ENCODE results near the gene DTX4.
"Not testable (repeated sequence)": the region's sequence is repeated elsewhere in the genome, so short reads cannot be mapped to it uniquely, and the experiment has no call there.

DTX4 gene

GRCh38 chr11:59171508-59172322 lies at the start of gene DTX4:
TSS of gene DTX4 (plus strand) at chr11:59172132. CDS start at chr11:59172596, 464 bp downstream.
- H3K36me3 ChIP-seq (ENCODE audit: control insufficient read depth in 2 of 2, insufficient read depth in 2 of 2, low read length in 2 of 2): no peaks in the 10 kb centered on the region
- peaks cover 0 to 4% of the 10 kb centered on the region in 2 donors for H3K27me3 ChIP-seq (ENCODE audit: control insufficient read depth in 1 of 2, insufficient read depth in 2 of 2, low read length in 2 of 2)
- H3K4me3 ChIP-seq (ENCODE audit: low read length in 2 of 2): peak within 1 kb of the TSS; percentile 87 to 89
- H3K9ac ChIP-seq (ENCODE audit: low read length in 2 of 2): peak within 1 kb of the TSS; percentile 50 to 66
- no peak within 1 kb of the TSS for H3K27ac ChIP-seq (ENCODE audit: low read length)
- H3K4me1 ChIP-seq (ENCODE audit: control insufficient read depth, insufficient read depth, low read length): peaks cover 22% of the 10 kb centered on the region
- no peaks in the 10 kb centered on the region for H3K9me3 ChIP-seq (ENCODE audit: control insufficient read depth in 2 of 2, low read length in 2 of 2)

- H3K27ac ChIP-seq (ENCODE audit: low read length): no peak overlapping the region
These were observed 36.1 kb upstream of the DTX4 start for GRCh38 chr11:59135648-59136461.

GRCh38 chr11:59136551-59136950 lies 35.4 kb upstream of the DTX4 start:
- not testable (repeated sequence) for H3K27me3 ChIP-seq (ENCODE audit: control insufficient read depth in 1 of 2, insufficient read depth in 2 of 2, low read length in 2 of 2); H3K4me1 ChIP-seq (ENCODE audit: control insufficient read depth, insufficient read depth, low read length); H3K9me3 ChIP-seq (ENCODE audit: control insufficient read depth in 2 of 2, low read length in 2 of 2); H3K27ac ChIP-seq (ENCODE audit: low read length); H3K4me3 ChIP-seq (ENCODE audit: low read length in 2 of 2); H3K36me3 ChIP-seq (ENCODE audit: control insufficient read depth in 2 of 2, insufficient read depth in 2 of 2, low read length in 2 of 2); H3K9ac ChIP-seq (ENCODE audit: low read length in 2 of 2)

More at GRCh38 chr11:59135648-59136461, 36.1 kb upstream of the DTX4 start:
- Histone ChIP-seq H3K9ac (ENCODE audit: low read length in 2 of 2) (peak overlapping the region; percentile 42 to 49), H3K27me3 (ENCODE audit: control insufficient read depth in 1 of 2, insufficient read depth in 2 of 2, low read length in 2 of 2) (no peaks in the 10 kb centered on the region), H3K9me3 (ENCODE audit: control insufficient read depth in 2 of 2, low read length in 2 of 2) (no peaks in the 10 kb centered on the region), H3K4me1 (ENCODE audit: control insufficient read depth, insufficient read depth, low read length) (peaks cover 5% of the 10 kb centered on the region), H3K36me3 (ENCODE audit: control insufficient read depth in 2 of 2, insufficient read depth in 2 of 2, low read length in 2 of 2) (peaks cover 7 to 9% of the 10 kb centered on the region in 2 donors), H3K4me3 (ENCODE audit: low read length in 2 of 2) (peak overlapping the region in 1 of 2 donors; percentile 59)

- no peaks in the 10 kb centered on the region for H3K27me3 ChIP-seq (ENCODE audit: control insufficient read depth in 1 of 2, insufficient read depth in 2 of 2, low read length in 2 of 2)
- H3K27ac ChIP-seq (ENCODE audit: low read length): no peak overlapping the region
- H3K4me1 ChIP-seq (ENCODE audit: control insufficient read depth, insufficient read depth, low read length): peaks cover 5% of the 10 kb centered on the region
- H3K36me3 ChIP-seq (ENCODE audit: control insufficient read depth in 2 of 2, insufficient read depth in 2 of 2, low read length in 2 of 2): peaks cover 4 to 9% of the 10 kb centered on the region in 2 donors
- H3K4me3 ChIP-seq (ENCODE audit: low read length in 2 of 2): no peak overlapping the region
- H3K9me3 ChIP-seq (ENCODE audit: control insufficient read depth in 2 of 2, low read length in 2 of 2): no peaks in the 10 kb centered on the region
- H3K9ac ChIP-seq (ENCODE audit: low read length in 2 of 2): no peak overlapping the region
These were observed 34.7 kb upstream of the DTX4 start for GRCh38 chr11:59137190-59137589.

GRCh38 chr11:59138643-59139042 lies 33.3 kb upstream of the DTX4 start:
- Histone ChIP-seq H3K4me1 (ENCODE audit: control insufficient read depth, insufficient read depth, low read length) (peaks cover 5% of the 10 kb centered on the region), H3K27me3 (ENCODE audit: control insufficient read depth in 1 of 2, insufficient read depth in 2 of 2, low read length in 2 of 2) (no peaks in the 10 kb centered on the region), H3K27ac (ENCODE audit: low read length) (no peak overlapping the region), H3K9ac (ENCODE audit: low read length in 2 of 2) (no peak overlapping the region), H3K9me3 (ENCODE audit: control insufficient read depth in 2 of 2, low read length in 2 of 2) (no peaks in the 10 kb centered on the region), H3K36me3 (ENCODE audit: control insufficient read depth in 2 of 2, insufficient read depth in 2 of 2, low read length in 2 of 2) (peaks cover 4 to 9% of the 10 kb centered on the region in 2 donors), H3K4me3 (ENCODE audit: low read length in 2 of 2) (no peak overlapping the region)

GRCh38 chr11:59141191-59141590 lies 30.7 kb upstream of the DTX4 start:
- Histone ChIP-seq H3K36me3 (ENCODE audit: control insufficient read depth in 2 of 2, insufficient read depth in 2 of 2, low read length in 2 of 2) (peaks cover 2 to 4% of the 10 kb centered on the region in 2 donors), H3K4me3 (ENCODE audit: low read length in 2 of 2) (no peak overlapping the region), H3K27ac (ENCODE audit: low read length) (no peak overlapping the region), H3K4me1 (ENCODE audit: control insufficient read depth, insufficient read depth, low read length) (peaks cover 11% of the 10 kb centered on the region), H3K9ac (ENCODE audit: low read length in 2 of 2) (no peak overlapping the region), H3K9me3 (ENCODE audit: control insufficient read depth in 2 of 2, low read length in 2 of 2) (no peaks in the 10 kb centered on the region), H3K27me3 (ENCODE audit: control insufficient read depth in 1 of 2, insufficient read depth in 2 of 2, low read length in 2 of 2) (no peaks in the 10 kb centered on the region)

- no peaks in the 10 kb centered on the region for H3K27me3 ChIP-seq (ENCODE audit: control insufficient read depth in 1 of 2, insufficient read depth in 2 of 2, low read length in 2 of 2)
- H3K27ac ChIP-seq (ENCODE audit: low read length): peak overlapping the region; percentile 82
- peak overlapping the region; percentile 76 to 83 for H3K9ac ChIP-seq (ENCODE audit: low read length in 2 of 2)
- H3K9me3 ChIP-seq (ENCODE audit: control insufficient read depth in 2 of 2, low read length in 2 of 2): no peaks in the 10 kb centered on the region
- peaks cover 2 to 4% of the 10 kb centered on the region in 2 donors for H3K36me3 ChIP-seq (ENCODE audit: control insufficient read depth in 2 of 2, insufficient read depth in 2 of 2, low read length in 2 of 2)
- peak overlapping the region; percentile 95 to 98 for H3K4me3 ChIP-seq (ENCODE audit: low read length in 2 of 2)
- H3K4me1 ChIP-seq (ENCODE audit: control insufficient read depth, insufficient read depth, low read length): peaks cover 11% of the 10 kb centered on the region
These were observed 30.1 kb upstream of the DTX4 start for GRCh38 chr11:59141673-59142460.

GRCh38 chr11:59142530-59143507 lies 29.1 kb upstream of the DTX4 start, which contains the start of gene FAM111A:
TSS of gene FAM111A (plus strand) at chr11:59142856. CDS start at chr11:59148873, 6,017 bp downstream.
- H3K27ac ChIP-seq (ENCODE audit: low read length): peak within 1 kb of the TSS; percentile 82
- no peaks in the 10 kb centered on the region for H3K27me3 ChIP-seq (ENCODE audit: control insufficient read depth in 1 of 2, insufficient read depth in 2 of 2, low read length in 2 of 2)
- peaks cover 11% of the 10 kb centered on the region for H3K4me1 ChIP-seq (ENCODE audit: control insufficient read depth, insufficient read depth, low read length)
- no peaks in the 10 kb centered on the region for H3K9me3 ChIP-seq (ENCODE audit: control insufficient read depth in 2 of 2, low read length in 2 of 2)
- peaks cover 2 to 4% of the 10 kb centered on the region in 2 donors for H3K36me3 ChIP-seq (ENCODE audit: control insufficient read depth in 2 of 2, insufficient read depth in 2 of 2, low read length in 2 of 2)
- peak within 1 kb of the TSS; percentile 76 to 83 for H3K9ac ChIP-seq (ENCODE audit: low read length in 2 of 2)
- peak within 1 kb of the TSS; percentile 95 to 98 for H3K4me3 ChIP-seq (ENCODE audit: low read length in 2 of 2)

GRCh38 chr11:59144096-59144495 lies 27.8 kb upstream of the DTX4 start:
- H3K27ac ChIP-seq (ENCODE audit: low read length): peak overlapping the region; percentile 65
- peak overlapping the region; percentile 61 to 72 for H3K9ac ChIP-seq (ENCODE audit: low read length in 2 of 2)
- H3K4me3 ChIP-seq (ENCODE audit: low read length in 2 of 2): peak overlapping the region; percentile 76 to 98
- peaks cover 11% of the 10 kb centered on the region for H3K4me1 ChIP-seq (ENCODE audit: control insufficient read depth, insufficient read depth, low read length)
- H3K36me3 ChIP-seq (ENCODE audit: control insufficient read depth in 2 of 2, insufficient read depth in 2 of 2, low read length in 2 of 2): no peaks in the 10 kb centered on the region
- no peaks in the 10 kb centered on the region for H3K27me3 ChIP-seq (ENCODE audit: control insufficient read depth in 1 of 2, insufficient read depth in 2 of 2, low read length in 2 of 2)
- H3K9me3 ChIP-seq (ENCODE audit: control insufficient read depth in 2 of 2, low read length in 2 of 2): no peaks in the 10 kb centered on the region

Data from stomach smooth muscle (tissue), 2 donors.